Stomach (tissue), 9 donors: ENCODE results near the gene TINAGL1. TPM values are rescaled to one million over a fixed set of nuclear protein-coding genes. Genes with fewer than 3 reads are reported as not detected.

Experiments used
- DNase-seq, 2 donors: peaks; one replicate each; pipeline versions ENCODE4 v3.0.0 to v3.0.0-alpha.2; 2013 to 2019
- H3K27ac ChIP-seq, 5 donors: fragments of 200-600 bp in 4 of 5; sonication (generic) in 4 of 5; one replicate each; pipeline ENCODE4 v1.5.1; 2013 to 2019; ENCODE audit warnings: mild to moderate bottlenecking in 1 of 5, moderate library complexity in 1 of 5
- H3K27me3 ChIP-seq, 3 donors: fragments of 200-600 bp; sonication (generic); one replicate each; pipeline ENCODE4 v1.5.1; 2017 to 2019; ENCODE audit warnings: mixed run types in 1 of 3
- H3K36me3 ChIP-seq, 4 donors: fragments of 200-600 bp; sonication (generic); 1 replicate in 3 of 4; 2 replicates in 1 of 4; pipeline ENCODE4 v1.5.1; 2016 to 2019
- H3K4me1 ChIP-seq, 4 donors: fragments of 200-600 bp; sonication (generic); one replicate each; pipeline ENCODE4 v1.5.1; 2016 to 2019
- H3K4me3 ChIP-seq, 4 donors: fragments of 200-600 bp; sonication (generic) in 3 of 4; one replicate each; pipeline ENCODE4 v1.5.1; 2016 to 2019; ENCODE audit warnings: mild to moderate bottlenecking in 1 of 4
- H3K9me3 ChIP-seq, 4 donors: fragments of 200-600 bp; sonication (generic); one replicate each; pipeline ENCODE4 v1.5.1; 2016 to 2019
- EP300 ChIP-seq: sonication (generic); formaldehyde crosslinking; IDR thresholded peaks from one replicate; pipeline ENCODE4 v1.6.1; 2017; ENCODE audit warnings: antibody characterized with exemption
- POLR2A ChIP-seq, 4 donors: fragments of 450-650 bp; IDR thresholded peaks; one replicate each; pipeline ENCODE4 v1.6.1; 2016; ENCODE audit warnings: antibody characterized with exemption in 4 of 4, control low read depth in 2 of 4, mild to moderate bottlenecking in 1 of 4, moderate library complexity in 1 of 4
- POLR2AphosphoS5 ChIP-seq, 3 donors: sonication (generic); formaldehyde crosslinking; IDR thresholded peaks; one replicate each; pipeline ENCODE4 v1.6.1; 2016; ENCODE audit warnings: antibody characterized with exemption in 3 of 3
- WGBS, 5 donors: extraction: QIAGEN DNeasy Blood & Tissue Kit in 3 of 5; methylation state at CpG; one replicate each; pipeline versions ENCODE4 v1.1.5 to v1.1.7; 2013 to 2018; 5-methylcytosine and 5-hydroxymethylcytosine counted together
- intact Hi-C: fragments of 100-400 bp; cut with DNase I; formaldehyde crosslinking; loops from one replicate; pipeline ENCODE4 v1.15.1; 2023; ENCODE audit warnings: low total_unique reads
- polyA plus RNA-seq, 3 donors: library from polyadenylated mRNA; stranded (reverse); fragments of 200-250 nt; gene quantifications; one replicate each; pipeline ENCODE4 v1.2.3, GENCODE V29; 2013
- total RNA-seq, 5 donors: library from RNA; depleted of rRNA; stranded (reverse); fragments of >200 nt; gene quantifications; one replicate each; pipeline versions ENCODE4 v1.1.0 to v1.2.3, GENCODE V29; 2014 to 2016
- TF ChIP-seq, protein P1 (sequence below), 7 experiments: fragments of 450-650 bp in 4 of 7; fragments of 200-600 bp in 3 of 7; sonication (generic) in 3 of 7; IDR thresholded peaks; one replicate each; pipeline ENCODE4 v1.5.1; 2016 to 2019; ENCODE audit warnings: antibody characterized with exemption in 7 of 7, control low read depth in 2 of 7, mild to moderate bottlenecking in 1 of 7
- donor health status: healthy with polysubstance abuse.
- donor health status: Bipolar disorder and iron deficiency.
- donor health status: healthy.

The TINAGL1 gene
- total and polyA plus RNA-seq, 8 donors: 17.9 to 691 (median 124) TPM

DNA sequence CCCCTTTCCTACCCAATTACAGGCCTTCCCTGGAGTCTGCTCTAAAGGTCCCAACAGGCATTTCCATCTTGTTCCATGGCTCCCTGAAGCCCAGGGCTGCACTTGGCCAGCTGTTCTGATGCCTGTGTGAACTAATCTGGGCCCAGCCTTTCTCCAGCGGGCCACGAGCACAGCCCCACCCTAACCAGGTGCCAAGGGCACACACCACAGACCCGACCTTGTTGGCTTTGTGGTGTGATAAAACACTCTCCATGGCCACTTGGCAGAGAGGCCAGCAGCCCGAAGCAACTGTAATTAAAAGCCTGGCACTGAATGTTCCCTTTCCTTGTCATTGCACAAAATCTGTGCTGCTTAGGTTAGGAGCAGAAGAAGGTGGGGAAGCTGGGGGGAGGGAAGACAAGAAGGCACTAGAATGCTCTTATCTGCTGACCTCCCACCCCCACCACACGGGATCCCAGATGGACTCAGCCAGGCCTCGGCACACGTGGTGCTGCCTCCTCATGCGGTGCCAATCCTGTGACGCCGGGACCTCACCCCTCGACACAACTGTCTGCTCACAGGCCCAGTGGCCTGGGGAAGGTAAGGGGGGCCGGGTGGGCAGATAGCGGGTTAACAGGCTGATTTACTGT, 51.1 kb downstream of the TINAGL1 start:
- no peaks in the 10 kb centered on the region for H3K9me3 ChIP-seq
- WGBS, 5 donors: 22 to 46% (median 28%) methylated on average over 13 of the region's 13 CpGs
- peak overlapping the region; percentile 74 to 87 (median 80) for H3K27ac ChIP-seq
- no peaks in the 10 kb centered on the region for H3K27me3 ChIP-seq
- H3K4me3 ChIP-seq: no peak overlapping the region
- peak; percentile 60 to 86 (median 64) for TF ChIP-seq POLR2AphosphoS5 (IDR thresholded peaks at IDR 0.05)
- TF ChIP-seq, protein P1, sequence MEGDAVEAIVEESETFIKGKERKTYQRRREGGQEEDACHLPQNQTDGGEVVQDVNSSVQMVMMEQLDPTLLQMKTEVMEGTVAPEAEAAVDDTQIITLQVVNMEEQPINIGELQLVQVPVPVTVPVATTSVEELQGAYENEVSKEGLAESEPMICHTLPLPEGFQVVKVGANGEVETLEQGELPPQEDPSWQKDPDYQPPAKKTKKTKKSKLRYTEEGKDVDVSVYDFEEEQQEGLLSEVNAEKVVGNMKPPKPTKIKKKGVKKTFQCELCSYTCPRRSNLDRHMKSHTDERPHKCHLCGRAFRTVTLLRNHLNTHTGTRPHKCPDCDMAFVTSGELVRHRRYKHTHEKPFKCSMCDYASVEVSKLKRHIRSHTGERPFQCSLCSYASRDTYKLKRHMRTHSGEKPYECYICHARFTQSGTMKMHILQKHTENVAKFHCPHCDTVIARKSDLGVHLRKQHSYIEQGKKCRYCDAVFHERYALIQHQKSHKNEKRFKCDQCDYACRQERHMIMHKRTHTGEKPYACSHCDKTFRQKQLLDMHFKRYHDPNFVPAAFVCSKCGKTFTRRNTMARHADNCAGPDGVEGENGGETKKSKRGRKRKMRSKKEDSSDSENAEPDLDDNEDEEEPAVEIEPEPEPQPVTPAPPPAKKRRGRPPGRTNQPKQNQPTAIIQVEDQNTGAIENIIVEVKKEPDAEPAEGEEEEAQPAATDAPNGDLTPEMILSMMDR (IDR thresholded peaks at IDR 0.05): no peak
- intact Hi-C loops: no loop called here
- peak in 1 of 2 donors; percentile 90 for DNase-seq
- H3K4me1 ChIP-seq: peaks cover 24 to 42% (median 34%) of the 10 kb centered on the region in 4 donors
- H3K36me3 ChIP-seq: peaks cover 35 to 54% (median 51%) of the 10 kb centered on the region in 4 donors

DNA sequence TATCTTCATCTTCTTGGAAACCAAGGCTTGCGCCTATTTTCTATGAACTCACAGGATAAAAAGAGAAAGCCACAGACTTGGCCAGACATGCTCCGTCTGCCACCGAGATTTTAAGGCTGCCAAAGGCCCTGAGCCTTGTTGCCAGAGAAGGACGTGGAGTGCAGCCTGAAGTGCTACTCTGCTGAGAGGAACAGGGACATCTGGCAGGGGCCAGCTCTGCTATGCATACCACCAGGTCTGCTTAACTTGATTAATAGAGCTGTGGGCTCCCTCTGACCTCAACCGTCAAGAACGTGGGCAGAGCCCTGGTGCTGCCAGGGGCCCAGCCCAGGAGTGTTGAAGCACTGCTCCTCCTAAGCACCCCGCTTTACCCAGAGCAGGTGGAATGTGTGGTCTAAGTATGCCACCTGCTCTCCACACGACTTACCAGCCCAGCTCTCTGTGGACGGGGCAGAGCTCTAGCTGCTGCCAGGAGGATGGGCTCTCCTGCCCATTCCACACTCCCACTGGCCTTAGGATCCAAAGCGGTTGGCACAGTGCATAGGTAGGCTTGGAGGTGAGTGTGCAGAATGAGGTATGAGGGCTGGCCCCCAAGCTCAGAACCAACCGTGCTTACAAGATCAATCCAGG, 51.7 kb downstream of the TINAGL1 start:
- Histone ChIP-seq H3K27ac (peak overlapping the region; percentile 74 to 87 (median 80)), H3K9me3 (no peaks in the 10 kb centered on the region), H3K4me1 (peaks cover 24 to 47% (median 37%) of the 10 kb centered on the region in 4 donors), H3K4me3 (no peak overlapping the region), H3K27me3 (no peaks in the 10 kb centered on the region), H3K36me3 (peaks cover 40 to 60% (median 57%) of the 10 kb centered on the region in 4 donors)
- peak in 1 of 2 donors; percentile 62 for DNase-seq
- 30 to 59% (median 44%) methylated on average over 6 to 11 of the region's 11 CpGs for WGBS, 5 donors
- peak in 1 of 3 donors; percentile 52 for TF ChIP-seq POLR2AphosphoS5 (IDR thresholded peaks at IDR 0.05)
- no peak for TF ChIP-seq EP300
- intact Hi-C loops: no loop called here

DNA sequence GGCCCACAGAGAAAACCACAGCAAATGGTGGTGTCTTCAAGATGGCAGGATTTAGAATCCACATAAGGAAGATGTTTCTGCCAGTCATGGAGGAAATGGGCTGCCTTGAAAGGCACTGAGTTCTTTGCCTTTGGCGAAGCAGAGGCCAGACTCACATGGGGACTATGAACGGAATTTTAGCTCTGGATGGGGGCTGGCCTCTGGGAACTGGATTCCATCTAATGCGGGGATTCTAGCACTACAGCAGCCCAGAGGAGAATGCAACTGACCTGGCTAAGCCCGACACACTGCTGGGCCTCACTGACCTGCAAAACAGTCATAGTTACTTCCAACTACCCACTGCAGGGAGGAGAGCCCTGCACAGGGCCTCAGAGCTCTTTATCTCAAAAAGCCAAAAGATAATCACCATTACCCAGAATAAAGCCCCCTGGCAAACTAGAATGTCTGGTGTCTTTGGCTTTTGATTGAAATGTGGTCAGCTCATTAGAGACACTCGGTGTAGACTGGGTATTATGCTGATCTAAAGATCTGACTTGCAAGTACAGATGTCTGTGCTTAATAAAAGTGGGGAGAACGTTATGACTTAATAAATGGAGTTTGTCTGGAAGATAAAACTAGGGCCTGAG, 52.7 kb downstream of the TINAGL1 start:
- intact Hi-C loops: no loop called here
- peaks cover 44 to 69% (median 65%) of the 10 kb centered on the region in 4 donors for H3K36me3 ChIP-seq
- 74 to 94% (median 91%) methylated on average over 6 of the region's 6 CpGs for WGBS, 5 donors
- no peak for DNase-seq
- peaks cover 24 to 50% (median 39%) of the 10 kb centered on the region in 4 donors for H3K4me1 ChIP-seq
- TF ChIP-seq EP300: no peak
- TF ChIP-seq, protein P1 (IDR thresholded peaks at IDR 0.05): no peak
- no peak for TF ChIP-seq POLR2A (IDR thresholded peaks at IDR 0.05)
- no peak for TF ChIP-seq POLR2AphosphoS5 (IDR thresholded peaks at IDR 0.05)
- H3K9me3 ChIP-seq: no peaks in the 10 kb centered on the region
- no peak overlapping the region for H3K4me3 ChIP-seq
- peak overlapping the region in 3 of 5 donors; percentile 74 to 87 (median 77) for H3K27ac ChIP-seq
- no peaks in the 10 kb centered on the region for H3K27me3 ChIP-seq

DNA sequence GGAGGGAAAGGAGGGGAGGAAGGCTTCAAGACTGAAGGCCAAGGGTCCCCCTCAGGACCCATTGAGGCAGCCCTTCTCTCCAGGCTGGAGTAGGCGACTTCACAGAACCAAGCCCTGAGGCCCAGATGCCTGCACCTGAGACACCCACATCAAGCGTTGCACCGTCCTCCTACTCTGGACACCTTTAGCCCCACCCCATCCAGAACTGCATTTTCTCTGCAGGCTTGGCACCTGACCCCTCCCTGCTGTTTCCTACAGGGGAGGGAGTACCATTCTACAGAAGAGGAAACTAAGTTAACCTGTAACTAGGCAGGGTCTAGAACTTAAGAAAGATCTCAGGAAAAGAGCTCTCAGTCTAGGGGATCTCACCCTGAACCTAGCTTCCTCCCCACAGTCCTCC, 56.3 kb downstream of the TINAGL1 start:
- no peak for DNase-seq
- intact Hi-C loops: no loop called here
- no peaks in the 10 kb centered on the region for H3K27me3 ChIP-seq
- no peaks in the 10 kb centered on the region for H3K9me3 ChIP-seq
- H3K4me3 ChIP-seq: no peak overlapping the region
- peaks cover 50 to 78% (median 77%) of the 10 kb centered on the region in 4 donors for H3K36me3 ChIP-seq
- 91 to 97% (median 92%) methylated on average over 3 of the region's 3 CpGs for WGBS, 5 donors
- peaks cover 22 to 55% (median 38%) of the 10 kb centered on the region in 4 donors for H3K4me1 ChIP-seq
- TF ChIP-seq EP300 (no peak), POLR2A (IDR thresholded peaks at IDR 0.05) (no peak), POLR2AphosphoS5 (IDR thresholded peaks at IDR 0.05) (no peak)
- TF ChIP-seq, protein P1 (IDR thresholded peaks at IDR 0.05): no peak
- peak overlapping the region in 1 of 5 donors; percentile 12 for H3K27ac ChIP-seq
